Rectal smooth muscle tissue (tissue), 1 donor: ENCODE results near the gene TBRG4.

Experiments used
- H3K27ac ChIP-seq: one replicate; pipeline ENCODE4 v1.7.0; 2013; ENCODE audit warnings: low read depth, low read length, inconsistent platforms
- H3K27me3 ChIP-seq: one replicate; pipeline ENCODE4 v1.7.0; 2013; ENCODE audit warnings: low read length; ENCODE audit not compliant: control insufficient read depth, insufficient read depth
- H3K36me3 ChIP-seq: one replicate; pipeline ENCODE4 v1.7.0; 2013; ENCODE audit warnings: low read length; ENCODE audit not compliant: control insufficient read depth, insufficient read depth
- H3K4me1 ChIP-seq: one replicate; pipeline ENCODE4 v1.7.0; 2013; ENCODE audit warnings: low read length; ENCODE audit not compliant: control insufficient read depth, insufficient read depth
- H3K4me3 ChIP-seq: one replicate; pipeline ENCODE4 v1.7.0; 2013; ENCODE audit warnings: low read length
- H3K9ac ChIP-seq: one replicate; pipeline ENCODE4 v1.7.0; 2013; ENCODE audit warnings: low read length

TBRG4 gene

DNA sequence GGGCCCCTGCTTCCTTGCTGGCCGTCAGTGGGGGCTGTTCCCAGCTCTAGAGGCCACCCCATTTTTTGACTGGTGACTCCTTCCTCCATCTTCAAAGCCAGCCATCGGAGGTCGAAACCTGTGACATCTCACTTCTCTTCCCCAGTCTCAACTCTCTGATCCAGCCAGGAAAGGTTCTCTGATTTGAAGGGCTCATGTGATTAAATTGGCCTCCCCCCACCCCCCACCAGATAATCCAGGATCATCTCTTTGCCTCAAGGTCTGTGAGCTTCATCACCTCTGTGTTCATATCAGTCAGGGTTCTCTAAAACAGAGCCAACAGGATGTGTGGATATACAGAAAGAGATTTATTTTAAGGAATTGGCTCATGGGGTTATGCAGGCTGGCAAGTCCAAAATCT lies 40.5 kb upstream of the TBRG4 start:
- no peak overlapping the region for H3K27ac ChIP-seq
- no peak overlapping the region for H3K4me3 ChIP-seq
- no peaks in the 10 kb centered on the region for H3K36me3 ChIP-seq
- peaks cover 3% of the 10 kb centered on the region for H3K27me3 ChIP-seq
- no peak overlapping the region for H3K9ac ChIP-seq
- no peaks in the 10 kb centered on the region for H3K4me1 ChIP-seq

DNA sequence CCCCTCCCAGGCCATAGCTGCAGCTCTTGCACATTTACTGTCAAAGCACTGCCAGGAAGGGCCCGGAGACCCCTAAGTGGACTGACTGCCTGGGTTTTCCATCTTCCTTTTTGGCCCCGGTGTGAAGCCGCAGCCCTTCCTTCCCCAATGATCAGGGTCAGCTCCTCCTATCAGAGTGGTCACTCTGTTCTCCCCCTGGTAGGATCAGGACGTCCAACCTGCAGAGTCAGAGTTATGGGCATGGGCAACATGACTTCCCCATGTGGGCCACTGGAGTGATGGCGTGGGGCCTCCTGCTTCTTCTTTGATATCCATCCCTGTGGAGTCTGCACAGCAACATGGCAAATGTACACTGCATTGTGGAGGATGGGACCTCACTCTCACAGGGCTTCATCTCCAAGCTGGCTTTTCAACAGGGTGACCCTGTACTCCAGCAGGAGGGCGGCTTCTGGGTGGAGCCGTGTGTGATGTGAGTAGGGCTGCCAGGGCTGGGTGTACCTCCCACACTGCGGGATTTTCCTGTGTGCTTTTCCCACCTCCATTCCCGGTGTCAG lies 39.7 kb upstream of the TBRG4 start:
- H3K9ac ChIP-seq: no peak overlapping the region
- peaks cover 9% of the 10 kb centered on the region for H3K27me3 ChIP-seq
- H3K4me1 ChIP-seq: no peaks in the 10 kb centered on the region
- no peak overlapping the region for H3K4me3 ChIP-seq
- H3K27ac ChIP-seq: no peak overlapping the region
- H3K36me3 ChIP-seq: no peaks in the 10 kb centered on the region

DNA sequence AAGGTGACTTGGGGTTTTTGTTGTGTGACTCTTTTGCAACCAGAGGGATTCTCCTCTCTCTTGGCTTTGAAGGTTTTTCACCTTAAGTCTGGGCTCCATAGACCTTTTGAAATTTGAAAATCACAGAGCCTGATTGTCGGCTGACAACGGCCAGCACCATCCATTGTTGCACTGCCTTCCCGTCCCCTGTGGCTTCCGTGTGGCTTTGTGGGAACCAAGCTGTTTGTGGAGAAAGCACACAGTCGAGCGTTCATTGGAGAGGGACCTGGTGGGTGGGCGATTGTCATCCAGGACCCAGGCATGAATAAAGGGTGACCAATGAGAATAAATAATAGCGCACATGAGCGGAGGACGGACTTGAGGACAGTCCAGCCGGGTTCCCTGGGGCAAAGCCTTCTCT lies 38.7 kb upstream of the TBRG4 start:
- no peak overlapping the region for H3K9ac ChIP-seq
- H3K27me3 ChIP-seq: peaks cover 9% of the 10 kb centered on the region
- H3K27ac ChIP-seq: no peak overlapping the region
- no peak overlapping the region for H3K4me3 ChIP-seq
- no peaks in the 10 kb centered on the region for H3K36me3 ChIP-seq
- H3K4me1 ChIP-seq: no peaks in the 10 kb centered on the region

DNA sequence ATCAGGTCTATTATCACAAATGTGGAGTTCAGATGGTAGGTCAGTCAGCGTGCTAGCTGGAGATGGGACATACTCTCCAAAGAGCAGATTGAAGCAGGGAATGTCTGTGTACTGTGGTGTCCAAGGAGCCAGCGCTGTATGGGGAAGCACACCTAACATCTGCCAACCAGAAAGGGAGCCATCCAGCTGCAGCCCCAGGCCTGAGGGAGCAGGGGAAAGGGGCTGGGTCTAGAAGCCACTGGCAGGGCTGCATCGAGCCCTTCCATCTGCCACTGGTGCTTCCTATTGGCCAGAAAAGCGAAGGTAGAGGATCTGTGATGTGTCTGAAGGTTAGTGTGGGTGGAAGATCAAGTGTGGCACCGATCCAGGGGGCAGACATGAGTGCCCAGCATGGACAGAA lies 38.1 kb upstream of the TBRG4 start:
- H3K27me3 ChIP-seq: peaks cover 9% of the 10 kb centered on the region

DNA sequence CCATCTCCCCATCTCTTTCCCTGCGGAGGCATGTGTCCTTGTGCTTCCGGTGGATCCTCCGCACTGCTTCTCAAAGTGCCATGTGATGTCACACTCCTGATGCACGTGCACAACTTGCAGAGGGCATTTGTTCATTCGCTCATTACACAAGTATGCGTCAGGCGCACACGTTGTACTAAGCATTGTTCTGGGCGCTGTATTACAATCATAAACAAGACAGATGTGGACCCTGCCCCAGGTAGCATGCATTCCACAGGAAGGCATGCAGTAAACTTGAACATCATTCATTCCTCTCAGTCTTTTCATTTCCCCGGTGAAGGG lies 37.1 kb upstream of the TBRG4 start:
- Histone ChIP-seq H3K4me1 (no peaks in the 10 kb centered on the region), H3K36me3 (no peaks in the 10 kb centered on the region), H3K9ac (no peak overlapping the region), H3K27me3 (peaks cover 9% of the 10 kb centered on the region), H3K27ac (no peak overlapping the region), H3K4me3 (no peak overlapping the region)

More for the DNA sequence above, 38.1 kb upstream of the TBRG4 start:
- Histone ChIP-seq H3K36me3 (no peaks in the 10 kb centered on the region), H3K4me1 (no peaks in the 10 kb centered on the region), H3K27ac (no peak overlapping the region), H3K9ac (no peak overlapping the region), H3K4me3 (no peak overlapping the region)

DNA sequence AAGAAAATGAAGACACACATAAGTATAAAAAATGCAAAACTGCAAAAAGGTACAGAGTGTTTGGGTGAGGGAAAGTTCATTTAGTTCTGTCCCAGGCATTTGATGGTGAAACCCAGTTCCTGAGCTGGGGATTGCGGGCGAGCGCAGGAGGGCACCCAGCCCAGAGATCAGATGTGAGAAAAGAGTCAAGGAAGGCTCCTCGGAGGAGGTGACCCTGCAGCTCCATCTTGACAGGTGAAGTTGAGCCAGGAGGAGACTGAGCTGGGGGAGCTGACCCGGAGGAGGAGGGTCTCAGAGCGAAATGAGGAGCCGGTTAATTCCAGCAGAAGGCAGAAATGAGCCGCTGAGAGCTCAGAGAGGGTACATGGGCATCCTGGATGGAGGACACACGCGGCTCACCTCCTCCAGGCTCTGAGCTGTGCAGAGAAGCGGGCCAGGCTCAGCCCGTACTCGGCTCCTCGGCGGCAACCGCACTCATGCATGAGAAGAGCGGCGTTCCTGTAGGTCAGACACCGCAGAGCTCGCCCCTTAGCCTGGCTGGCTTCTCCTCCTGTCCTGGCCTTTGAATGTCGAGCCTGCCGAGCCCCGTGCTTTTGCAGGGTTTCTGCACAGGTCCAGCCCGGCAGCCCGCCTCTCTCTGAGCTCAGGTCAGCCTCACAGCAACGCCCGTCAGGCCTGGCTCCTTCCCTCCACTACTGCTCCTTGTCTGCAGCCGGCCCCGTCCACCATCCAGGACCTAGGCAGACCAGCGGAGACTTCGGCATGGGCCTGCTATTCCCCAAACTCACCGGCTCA lies 36.6 kb upstream of the TBRG4 start:
- no peak overlapping the region for H3K9ac ChIP-seq
- H3K4me1 ChIP-seq: no peaks in the 10 kb centered on the region
- H3K27ac ChIP-seq: no peak overlapping the region
- no peaks in the 10 kb centered on the region for H3K36me3 ChIP-seq
- no peak overlapping the region for H3K4me3 ChIP-seq
- H3K27me3 ChIP-seq: peaks cover 9% of the 10 kb centered on the region

DNA sequence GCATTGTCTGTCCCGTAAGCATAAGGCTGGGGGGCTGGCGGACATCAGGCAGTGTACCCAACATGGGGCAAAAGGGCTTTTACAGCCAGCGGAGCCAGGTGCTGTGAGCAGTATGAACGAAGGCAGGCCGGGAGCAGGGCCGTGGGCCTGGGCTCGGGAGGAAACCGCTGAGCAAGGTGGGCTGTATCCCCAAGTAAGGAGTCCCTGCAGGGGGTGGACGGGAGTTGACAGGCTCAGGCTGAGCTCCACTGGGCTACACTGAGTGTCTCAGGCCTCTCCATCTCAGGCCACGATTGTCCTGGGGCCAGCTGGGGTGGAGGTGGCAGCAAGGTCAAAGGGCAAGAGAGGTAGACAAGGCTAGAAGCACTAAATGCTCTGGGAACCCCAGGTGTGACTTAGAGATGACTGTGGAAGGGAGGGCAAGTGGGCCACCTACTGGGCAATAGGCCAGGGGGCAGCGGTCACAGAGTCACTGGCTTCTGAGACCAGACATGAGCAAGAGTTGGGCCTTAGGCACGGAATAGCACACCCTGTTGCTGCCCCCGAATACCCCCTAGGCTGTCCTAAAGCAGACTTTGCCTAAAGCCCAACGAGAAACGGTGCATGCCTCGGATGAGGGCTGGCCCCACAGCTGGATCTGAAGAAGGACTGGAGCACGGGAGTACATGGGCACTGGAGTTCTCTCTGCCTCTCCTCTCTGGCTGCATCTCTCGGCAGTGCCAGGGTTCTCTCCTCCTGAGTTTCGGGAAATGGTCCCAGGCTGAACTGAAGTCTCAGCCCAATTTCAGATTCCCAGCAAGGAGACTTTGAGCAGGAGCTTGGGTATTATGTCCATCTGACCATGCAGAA lies 35.3 kb upstream of the TBRG4 start:
- no peak overlapping the region for H3K27ac ChIP-seq
- H3K36me3 ChIP-seq: no peaks in the 10 kb centered on the region
- no peak overlapping the region for H3K4me3 ChIP-seq
- no peaks in the 10 kb centered on the region for H3K4me1 ChIP-seq
- H3K9ac ChIP-seq: no peak overlapping the region
- H3K27me3 ChIP-seq: peaks cover 9% of the 10 kb centered on the region

DNA sequence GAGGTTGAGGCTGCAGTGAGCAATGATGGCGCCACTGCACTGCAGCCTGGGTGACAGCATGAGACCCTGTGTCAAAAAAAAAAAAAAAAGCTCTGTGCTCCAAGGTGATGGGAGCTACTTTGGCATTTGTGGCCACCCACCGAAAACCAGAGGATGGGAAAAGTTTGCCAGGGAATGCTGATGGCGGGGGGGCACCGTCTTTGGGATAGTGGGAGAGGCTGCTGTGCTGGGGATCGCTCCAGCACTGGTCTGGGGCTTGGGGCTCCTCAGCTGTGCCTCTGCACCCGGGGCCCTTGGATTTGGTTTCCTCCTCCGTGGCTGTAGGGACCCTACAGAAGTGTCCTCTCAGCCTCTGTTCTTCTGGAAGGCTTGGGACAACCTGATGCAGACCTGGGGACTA lies 34.4 kb upstream of the TBRG4 start:
- Histone ChIP-seq H3K4me1 (no peaks in the 10 kb centered on the region), H3K9ac (no peak overlapping the region), H3K27ac (no peak overlapping the region), H3K27me3 (peaks cover 9% of the 10 kb centered on the region), H3K4me3 (no peak overlapping the region), H3K36me3 (no peaks in the 10 kb centered on the region)

DNA sequence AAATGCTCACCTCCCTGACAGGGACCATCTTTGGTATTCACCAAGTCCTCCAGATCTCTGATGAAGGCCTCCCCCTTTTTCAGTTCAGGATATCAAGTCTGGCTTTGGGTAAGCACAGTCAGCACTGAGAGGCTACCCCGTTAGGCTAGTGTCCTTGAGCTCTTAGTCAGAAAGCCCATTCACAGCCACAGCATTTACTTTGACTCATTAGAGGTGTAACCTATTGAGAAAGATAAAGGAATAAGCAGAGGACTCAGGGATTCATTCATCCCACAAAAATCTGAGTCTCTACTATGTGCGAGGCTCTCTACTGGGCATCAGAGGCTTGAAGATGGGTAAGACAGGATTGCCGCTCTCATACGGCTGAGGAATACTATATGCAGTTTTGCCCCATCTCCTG lies 32.1 kb upstream of the TBRG4 start:
- H3K4me3 ChIP-seq: no peak overlapping the region
- H3K4me1 ChIP-seq: no peaks in the 10 kb centered on the region
- no peak overlapping the region for H3K9ac ChIP-seq
- peaks cover 9% of the 10 kb centered on the region for H3K27me3 ChIP-seq
- no peak overlapping the region for H3K27ac ChIP-seq
- H3K36me3 ChIP-seq: no peaks in the 10 kb centered on the region

DNA sequence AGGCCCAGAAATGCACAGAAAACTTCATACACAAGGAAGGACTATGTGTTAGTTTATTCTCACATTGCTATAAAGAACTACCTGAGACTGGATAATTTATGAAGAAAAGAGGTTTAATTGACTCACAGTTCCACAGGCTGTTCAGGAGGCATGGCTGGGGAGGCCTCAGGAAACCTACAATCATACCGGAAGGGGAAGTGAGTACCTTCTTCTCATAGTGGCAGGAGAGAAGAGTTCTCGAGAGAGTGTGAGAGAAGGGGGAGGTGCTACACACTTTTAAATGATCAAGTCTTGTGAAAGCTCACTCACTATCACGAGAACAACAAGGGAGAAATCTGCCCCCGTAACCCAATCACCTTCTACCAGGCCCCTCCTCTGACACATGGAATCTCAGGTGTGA lies 29.3 kb upstream of the TBRG4 start:
- Histone ChIP-seq H3K27me3 (no peaks in the 10 kb centered on the region), H3K4me3 (no peak overlapping the region), H3K4me1 (no peaks in the 10 kb centered on the region), H3K9ac (no peak overlapping the region), H3K36me3 (no peaks in the 10 kb centered on the region), H3K27ac (no peak overlapping the region)

DNA sequence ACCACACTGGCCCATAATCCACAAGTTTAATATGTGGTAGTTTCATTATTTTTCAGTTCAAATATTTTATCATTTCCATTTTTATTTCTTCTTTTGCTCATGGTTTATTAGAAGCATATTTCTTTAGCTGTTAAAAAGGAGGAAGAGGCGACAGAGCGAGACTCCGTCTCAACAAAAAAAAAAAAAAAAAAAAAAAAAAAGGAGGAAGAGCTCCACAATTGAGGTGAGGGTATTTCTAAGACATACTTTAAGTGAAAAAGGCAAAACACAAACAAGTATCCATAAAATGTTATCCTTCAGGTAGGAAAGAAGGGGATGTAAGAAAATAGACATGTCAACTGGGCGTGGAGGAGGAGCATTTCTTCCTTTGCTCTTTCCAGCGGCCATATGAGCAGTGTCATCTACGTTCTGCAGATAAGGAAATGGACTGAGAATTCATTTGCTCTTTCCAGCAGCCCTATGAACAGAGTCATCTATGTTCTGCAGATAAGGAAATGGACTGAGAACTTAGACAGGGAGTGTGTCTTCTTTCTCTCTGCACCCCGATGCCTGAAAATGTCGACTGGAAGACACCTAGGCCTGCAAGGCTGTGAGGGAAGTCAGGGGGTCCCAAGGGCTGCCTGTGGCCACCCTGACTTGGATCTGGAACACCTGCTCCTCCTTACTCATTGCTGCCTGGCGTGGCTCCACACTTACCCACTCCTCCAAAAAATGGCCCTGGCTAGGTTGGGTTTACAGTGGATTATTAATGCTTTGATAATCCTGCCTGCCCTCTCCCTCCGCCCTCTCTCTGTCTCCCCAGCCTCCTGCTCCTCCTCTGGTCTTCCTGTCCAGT lies 27.2 kb upstream of the TBRG4 start:
- no peak overlapping the region for H3K4me3 ChIP-seq
- no peak overlapping the region for H3K27ac ChIP-seq
- H3K27me3 ChIP-seq: no peaks in the 10 kb centered on the region
- H3K36me3 ChIP-seq: no peaks in the 10 kb centered on the region
- no peak overlapping the region for H3K9ac ChIP-seq
- no peaks in the 10 kb centered on the region for H3K4me1 ChIP-seq
